ENCODE data around the gene CLOCK. TPM values are rescaled to one million over a fixed set of nuclear protein-coding genes. Genes with fewer than 3 reads are reported as not detected.

Gene CLOCK
- total and polyA plus RNA-seq, 2 of the 8 experiments (the other 6 are each of a cell fraction or from before 2014, with no cell fraction given) = 7.7 to 24.2 TPM

- no peak overlapping the region for H3K18ac ChIP-seq (ENCODE audit: extremely low read depth, low read length)
- no peak overlapping the region for H3K9ac ChIP-seq (replicated peaks in 1 of 4; ENCODE audit: extremely low read depth in 1 of 4, low read depth in 3 of 4, low read length in 3 of 4)
- H3K27ac ChIP-seq (ENCODE audit: low read depth, low read length) = no peak overlapping the region
- WGBS, 2 experiments (ENCODE audit: extremely low coverage in 1 of 2, insufficient coverage in 1 of 2, insufficient read length in 1 of 2, insufficient replicate concordance in 2 of 2, low coverage in 1 of 2, low lambda C conversion rate in 2 of 2, missing lambda C conversion rate in 1 of 2) = 97% methylated on average over 1 of the region's 1 CpG; no CpG with 5 or more reads in 1 of the 2 experiments
- no peak overlapping the region for H2AK5ac ChIP-seq (ENCODE audit: low read depth, low read length)
- no peaks in the 10 kb centered on the region for H3K23me2 ChIP-seq (ENCODE audit: low read depth, low read length)
- no peak for DNase-seq (ENCODE audit: low read depth in 1 of 2, low spot score in 2 of 2)
- no peaks in the 10 kb centered on the region for H3K79me1 ChIP-seq (ENCODE audit: low read depth, low read length)
- no peak overlapping the region for H3K4me3 ChIP-seq (ENCODE audit: extremely low read depth in 1 of 4, insufficient read depth in 2 of 4, low read depth in 3 of 4, low read length in 4 of 4)
- H4K5ac ChIP-seq (ENCODE audit: insufficient read length, low read depth, low read length) = no peak overlapping the region
- no peaks in the 10 kb centered on the region for H4K20me1 ChIP-seq (replicated peaks in 1 of 2; ENCODE audit: control insufficient read depth in 1 of 2, insufficient read depth in 2 of 2, low read length in 2 of 2)
- H3K23ac ChIP-seq (ENCODE audit: insufficient read length) = no peak overlapping the region
- peaks cover 0 to 2% of the 10 kb centered on the region in 2 experiments; a peak in 2 of 4 replicates for H3K9me3 ChIP-seq (ENCODE audit: insufficient read depth in 2 of 2, low read depth in 1 of 2, low read length in 1 of 2)
- CTCF ChIA-PET (ENCODE audit: partially characterized antibody) = no interaction called here
- no peak overlapping the region for H3K4ac ChIP-seq (replicated peaks; ENCODE audit: insufficient read length, low read depth, low read length)
- no peak overlapping the region for H2BK120ac ChIP-seq (replicated peaks; ENCODE audit: low read depth, low read length)
- H4K91ac ChIP-seq (replicated peaks; ENCODE audit: insufficient read length, low read length) = no peak overlapping the region
- no peak overlapping the region for H2BK20ac ChIP-seq (ENCODE audit: low read length)
- no peak overlapping the region for H2BK12ac ChIP-seq (ENCODE audit: low read depth, low read length)
- no peak for FAIRE-seq
- H2BK5ac ChIP-seq (ENCODE audit: low read depth, low read length) = no peak overlapping the region
- H3K56ac ChIP-seq (replicated peaks; ENCODE audit: insufficient read length, low read depth, low read length) = no peak overlapping the region
- no peak overlapping the region for H2AFZ ChIP-seq (ENCODE audit: low read length)
- peaks cover 0 to 3% (median 2%) of the 10 kb centered on the region in 4 experiments; a peak in 4 of 7 replicates for H3K4me1 ChIP-seq (replicated peaks in 1 of 4; ENCODE audit: control insufficient read depth in 3 of 4, insufficient read depth in 4 of 4, low read length in 3 of 4)
- POLR2A ChIA-PET (ENCODE audit: partially characterized antibody) = no interaction called here
- no peak overlapping the region for H2BK15ac ChIP-seq (ENCODE audit: low read length)
- H3K79me2 ChIP-seq (ENCODE audit: control insufficient read depth in 1 of 2, insufficient read depth in 2 of 2, low read length in 2 of 2) = no peaks in the 10 kb centered on the region
- H3K27me3 ChIP-seq (replicated peaks in 1 of 4; ENCODE audit: control insufficient read depth in 3 of 4, extremely low read depth in 1 of 4, insufficient read depth in 3 of 4, low read length in 3 of 4) = no peaks in the 10 kb centered on the region
- no peak overlapping the region for H4K8ac ChIP-seq (ENCODE audit: extremely low read depth, insufficient read depth, low read length)
- peaks cover 2 to 38% (median 11%) of the 10 kb centered on the region in 4 experiments; a peak in 5 of 8 replicates for H3K36me3 ChIP-seq (ENCODE audit: control insufficient read depth in 2 of 4, insufficient read depth in 4 of 4, low read length in 3 of 4)
- no peak overlapping the region for H3K14ac ChIP-seq (ENCODE audit: insufficient read length)
- H3K4me2 ChIP-seq (ENCODE audit: insufficient read depth in 1 of 2, low read depth in 2 of 2, low read length in 2 of 2) = no peak overlapping the region
- TF ChIP-seq GABPA (IDR thresholded peaks at IDR 0.05; ENCODE audit: borderline replicate concordance, insufficient read depth, low read length) (no peak), POLR2AphosphoS5 (IDR thresholded peaks at IDR 0.05; ENCODE audit: low read depth, low read length) (no peak), RAD21 (IDR thresholded peaks at IDR 0.05 in 1 of 2, conservative IDR thresholded peaks at IDR 0.05 in 1 of 2; ENCODE audit: low read depth in 2 of 2, low read length in 2 of 2) (no peak), MAFK (IDR thresholded peaks at IDR 0.05; ENCODE audit: low read depth, low read length) (no peak), TBP (IDR thresholded peaks at IDR 0.05; ENCODE audit: low read depth, low read length) (no peak), BCL11A (IDR thresholded peaks at IDR 0.05; ENCODE audit: low read depth in 2 of 2, low read length in 2 of 2) (no peak), KDM4A (IDR thresholded peaks at IDR 0.05; ENCODE audit: low read depth, low read length, severe bottlenecking) (no peak), YY1 (IDR thresholded peaks at IDR 0.05; ENCODE audit: low read depth, low read length) (no peak), JUND (IDR thresholded peaks at IDR 0.05; ENCODE audit: low read length) (no peak), BRCA1 (IDR thresholded peaks at IDR 0.05; ENCODE audit: low read depth, low read length) (no peak), CHD1 (IDR thresholded peaks at IDR 0.05; ENCODE audit: low read depth, low read length) (no peak), SP2 (IDR thresholded peaks at IDR 0.05; ENCODE audit: low read length) (no peak)
- TF ChIP-seq, protein P1, sequence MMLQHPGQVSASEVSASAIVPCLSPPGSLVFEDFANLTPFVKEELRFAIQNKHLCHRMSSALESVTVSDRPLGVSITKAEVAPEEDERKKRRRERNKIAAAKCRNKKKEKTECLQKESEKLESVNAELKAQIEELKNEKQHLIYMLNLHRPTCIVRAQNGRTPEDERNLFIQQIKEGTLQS (IDR thresholded peaks at IDR 0.05; ENCODE audit: insufficient read depth, low read depth, low read length) = no peak
Observed at GRCh38 chr4:55469979-55470378, 76.7 kb downstream of the CLOCK start.

All from H1 (cell line).